Small intestine (tissue), 7 donors: ENCODE measurements around the gene POLA1. TPM values are rescaled to one million over a fixed set of nuclear protein-coding genes. Genes with fewer than 3 reads are reported as not detected.
A peak's percentile ranks its signal among the peaks of the same experiment; 100 is the strongest.

Source experiments
- DNase-seq, 2 donors: peaks; one replicate each; pipeline versions ENCODE4 v3.0.0 to v3.0.0-alpha.2; 2013
- FAIRE-seq: peaks from 2 replicates; lab custom pipeline; 2012; peaks lifted over from hg19 to GRCh38; lab: Jason Lieb, UNC
- H3K27ac ChIP-seq, 3 donors: one replicate each; pipeline ENCODE4 v1.5.1; 2013; ENCODE audit warnings: low read length in 2 of 3, mild to moderate bottlenecking in 2 of 3, control low read depth in 1 of 3, inconsistent platforms in 1 of 3, low read depth in 1 of 3, moderate library complexity in 1 of 3
- H3K27me3 ChIP-seq, 3 donors: one replicate each; pipeline ENCODE4 v1.6.1; 2013; ENCODE audit warnings: low read length in 3 of 3, inconsistent platforms in 1 of 3; ENCODE audit not compliant: control insufficient read depth in 3 of 3, insufficient read depth in 3 of 3
- H3K36me3 ChIP-seq, 3 donors: one replicate each; pipeline ENCODE4 v1.6.1; 2013; ENCODE audit warnings: low read length in 3 of 3, inconsistent platforms in 1 of 3, low read depth in 1 of 3, mild to moderate bottlenecking in 1 of 3, moderate library complexity in 1 of 3; ENCODE audit not compliant: control insufficient read depth in 3 of 3, insufficient read depth in 2 of 3
- H3K4me1 ChIP-seq, 3 donors: one replicate each; pipeline ENCODE4 v1.6.1; 2013; ENCODE audit warnings: low read length in 2 of 3, inconsistent platforms in 1 of 3, low read depth in 1 of 3, mild to moderate bottlenecking in 1 of 3, moderate library complexity in 1 of 3; ENCODE audit not compliant: control insufficient read depth in 3 of 3, insufficient read depth in 2 of 3
- H3K4me3 ChIP-seq, 3 donors: one replicate each; pipeline ENCODE4 v1.5.1; 2013; ENCODE audit warnings: low read length in 3 of 3, control low read depth in 1 of 3, inconsistent platforms in 1 of 3, low read depth in 1 of 3, mild to moderate bottlenecking in 1 of 3, moderate library complexity in 1 of 3
- H3K9me3 ChIP-seq, 2 donors: one replicate each; pipeline ENCODE4 v1.6.1; 2013; ENCODE audit warnings: low read depth in 1 of 2, low read length in 1 of 2; ENCODE audit not compliant: control insufficient read depth in 2 of 2, insufficient read depth in 1 of 2
- WGBS, 3 donors: extraction: QIAGEN DNeasy Blood & Tissue Kit; methylation state at CpG; one replicate each; pipeline ENCODE4 v1.1.7; 2013; 5-methylcytosine and 5-hydroxymethylcytosine counted together
- polyA plus RNA-seq, 4 donors: library from polyadenylated mRNA; stranded (reverse) in 3 of 4; unstranded in 1 of 4; fragments of 200-250 nt in 3 of 4; fragments of 120-200 nt in 1 of 4; gene quantifications; one replicate each; pipeline versions ENCODE4 v1.2.1 to v1.2.3, GENCODE V29; 2013
- donor health status: healthy with polysubstance abuse.
- donor health status: control.
- donor health status: control.
- donor health status: Bipolar disorder and iron deficiency.
- donor health status: healthy.

Gene POLA1
- polyA plus RNA-seq, 4 donors = 2.2 to 10.8 (median 4.7) TPM

- peaks cover 0 to 6% (median 0%) of the 10 kb centered on the region in 3 donors for H3K36me3 ChIP-seq
- FAIRE-seq (no peak), DNase-seq (no peak)
- no peaks in the 10 kb centered on the region for H3K4me1 ChIP-seq
- no peaks in the 10 kb centered on the region for H3K27me3 ChIP-seq
- 83 to 98% (median 90%) methylated on average over 5 of the region's 5 CpGs for whole genome bisulfite sequencing, 3 donors
- no peak overlapping the region for H3K27ac ChIP-seq
- H3K9me3 ChIP-seq = no peaks in the 10 kb centered on the region
- H3K4me3 ChIP-seq = no peak overlapping the region
Observed at GRCh38 chrX:24833695-24834094, 140.0 kb downstream of the POLA1 start.

GRCh38 chrX:24837966-24838365 lies 144.2 kb downstream of the POLA1 start:
- Histone ChIP-seq H3K27ac (no peak overlapping the region), H3K4me1 (no peaks in the 10 kb centered on the region), H3K27me3 (no peaks in the 10 kb centered on the region), H3K36me3 (peaks cover 0 to 4% (median 0%) of the 10 kb centered on the region in 3 donors), H3K9me3 (no peaks in the 10 kb centered on the region), H3K4me3 (no peak overlapping the region)
- FAIRE-seq = no peak
- no peak for DNase-seq

- Histone ChIP-seq H3K9me3 (no peaks in the 10 kb centered on the region), H3K36me3 (peaks cover 0 to 4% (median 0%) of the 10 kb centered on the region in 3 donors), H3K27me3 (no peaks in the 10 kb centered on the region), H3K27ac (no peak overlapping the region), H3K4me1 (no peaks in the 10 kb centered on the region), H3K4me3 (no peak overlapping the region)
- DNase-seq (peak; percentile 36 to 49), FAIRE-seq (no peak)
- 36 to 57% (median 56%) methylated on average over 3 of the region's 3 CpGs for WGBS, 3 donors
Observed at GRCh38 chrX:24838629-24839028, 144.9 kb downstream of the POLA1 start.

- H3K4me1 ChIP-seq = no peaks in the 10 kb centered on the region
- no peak for DNase-seq
- WGBS, 3 donors = 73 to 86% (median 75%) methylated on average over 4 of the region's 4 CpGs
- no peaks in the 10 kb centered on the region for H3K27me3 ChIP-seq
- H3K4me3 ChIP-seq = no peak overlapping the region
- H3K36me3 ChIP-seq = peaks cover 0 to 2% (median 0%) of the 10 kb centered on the region in 3 donors
- FAIRE-seq = no peak
- no peaks in the 10 kb centered on the region for H3K9me3 ChIP-seq
- no peak overlapping the region for H3K27ac ChIP-seq
Observed at GRCh38 chrX:24839331-24839730, 145.6 kb downstream of the POLA1 start.

- no peaks in the 10 kb centered on the region for H3K9me3 ChIP-seq
- H3K4me1 ChIP-seq = no peaks in the 10 kb centered on the region
- no peak for FAIRE-seq
- H3K36me3 ChIP-seq = no peaks in the 10 kb centered on the region
- no peak overlapping the region for H3K27ac ChIP-seq
- no peaks in the 10 kb centered on the region for H3K27me3 ChIP-seq
- H3K4me3 ChIP-seq = no peak overlapping the region
- no peak for DNase-seq
- WGBS, 3 donors = 61 to 82% (median 77%) methylated on average over 5 of the region's 5 CpGs
Observed at GRCh38 chrX:24842486-24842885, 148.8 kb downstream of the POLA1 start.

GRCh38 chrX:24846550-24847150 lies 152.9 kb downstream of the POLA1 start:
- no peak for FAIRE-seq

GRCh38 chrX:24851289-24851688 lies 157.6 kb downstream of the POLA1 start:
- Histone ChIP-seq H3K9me3 (no peaks in the 10 kb centered on the region), H3K36me3 (peaks cover 0 to 4% (median 0%) of the 10 kb centered on the region in 3 donors), H3K4me3 (no peak overlapping the region), H3K27ac (no peak overlapping the region), H3K27me3 (no peaks in the 10 kb centered on the region), H3K4me1 (no peaks in the 10 kb centered on the region)
- DNase-seq = no peak
- FAIRE-seq = no peak
- 88 to 99% (median 93%) methylated on average over 6 of the region's 6 CpGs for WGBS, 3 donors

More at GRCh38 chrX:24846550-24847150, 152.9 kb downstream of the POLA1 start:
- Histone ChIP-seq H3K27ac (no peak overlapping the region), H3K27me3 (no peaks in the 10 kb centered on the region), H3K4me3 (no peak overlapping the region), H3K36me3 (no peaks in the 10 kb centered on the region), H3K9me3 (no peaks in the 10 kb centered on the region), H3K4me1 (no peaks in the 10 kb centered on the region)
- DNase-seq = no peak
- WGBS, 3 donors = 50 to 73% (median 57%) methylated on average over 3 of the region's 3 CpGs

GRCh38 chrX:24851780-24852179 lies 158.1 kb downstream of the POLA1 start:
- DNase-seq (no peak), FAIRE-seq (no peak)
- H3K4me1 ChIP-seq = no peaks in the 10 kb centered on the region
- no peaks in the 10 kb centered on the region for H3K9me3 ChIP-seq
- no peak overlapping the region for H3K4me3 ChIP-seq
- 82 to 95% (median 92%) methylated on average over 4 of the region's 4 CpGs for WGBS, 3 donors
- H3K27ac ChIP-seq = no peak overlapping the region
- peaks cover 0 to 4% (median 0%) of the 10 kb centered on the region in 3 donors for H3K36me3 ChIP-seq
- H3K27me3 ChIP-seq = no peaks in the 10 kb centered on the region
